ENCODE results near the gene MASTL.

Gene MASTL

DNA sequence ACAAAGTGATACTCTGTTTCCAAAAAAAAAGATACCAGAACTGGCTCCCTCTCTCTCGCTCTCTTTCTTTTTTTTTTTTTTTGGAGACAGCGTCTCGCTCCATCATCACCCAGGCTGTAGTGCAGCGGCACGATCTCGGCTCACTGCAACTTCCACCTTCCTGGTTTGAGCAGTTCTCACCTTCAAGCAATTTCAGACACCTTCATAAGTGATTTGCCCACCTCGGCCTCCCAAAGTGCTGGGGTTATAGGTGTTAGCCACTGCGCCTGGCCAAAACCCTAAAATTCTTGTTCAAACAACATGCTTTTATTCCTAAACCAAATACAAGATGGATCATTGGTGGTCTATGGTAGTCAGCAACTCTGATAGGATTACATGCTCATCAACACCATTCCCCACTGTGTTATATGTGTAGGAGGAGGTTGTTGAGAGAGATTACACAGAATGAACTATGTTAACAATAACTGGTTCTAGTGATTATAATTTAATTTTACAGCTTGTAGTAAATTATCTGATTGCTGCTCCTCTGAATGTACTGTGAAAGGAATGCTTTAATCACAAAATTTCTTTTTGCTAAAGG is 69.9 kb downstream of the MASTL start:
- DNase-seq (ENCODE audit: low read depth in 2 of 3, low spot score in 1 of 3), result no peak

DNA sequence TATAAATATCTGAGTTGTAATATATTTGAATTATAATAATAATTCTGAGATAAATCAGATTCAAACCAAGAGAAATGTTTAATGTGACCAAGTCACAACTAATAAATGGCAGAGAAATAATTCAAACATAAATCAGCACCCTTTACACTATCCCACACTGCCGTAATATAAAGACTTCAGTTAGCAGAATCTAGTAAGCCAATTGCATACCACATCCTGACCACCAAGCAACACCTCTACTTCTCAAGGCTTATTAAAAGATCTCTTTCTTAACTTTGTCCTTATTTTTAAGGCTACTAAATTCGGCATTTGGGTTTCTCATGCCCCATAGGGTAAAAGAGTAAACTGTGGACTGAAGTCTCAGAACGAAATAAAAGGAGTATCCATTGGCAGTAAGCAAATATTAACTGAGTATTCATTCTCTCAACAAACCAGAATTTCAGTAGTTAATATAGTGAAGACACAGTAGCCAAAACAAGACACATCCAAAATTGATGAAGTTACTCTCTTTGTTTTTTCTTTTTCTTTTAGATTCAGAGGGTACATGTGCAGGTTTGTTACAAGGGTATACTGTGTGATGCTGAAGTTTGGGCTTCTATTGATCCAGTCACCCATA is 70.6 kb downstream of the MASTL start:
- DNase-seq (ENCODE audit: low read depth in 2 of 3, low spot score in 1 of 3), result no peak

GRCh38 chr10:27230022-27230421 is 74.9 kb downstream of the MASTL start:
- DNase-seq (ENCODE audit: low read depth in 2 of 3, low spot score in 1 of 3), result no peak

- DNase-seq (ENCODE audit: low read depth in 2 of 3, low spot score in 1 of 3), result no peak
These were observed 80.6 kb downstream of the MASTL start for GRCh38 chr10:27235706-27236105.
